Activated CD8-positive, alpha-beta memory T cell treated with anti-CD3 and anti-CD28 coated beads, Interleukin-2, amount 50 U/mL, for 1 hour (primary cell): ENCODE results near the gene CAMTA1.
"Not testable (repeated sequence)": the region's sequence is repeated elsewhere in the genome, so short reads cannot be mapped to it uniquely, and the experiment has no call there.

Experiments used
- DNase-seq: peaks from one replicate; pipeline ENCODE4 v3.0.0-alpha.2; 2020; ENCODE audit errors: extremely low read depth

CAMTA1 gene

GRCh38 chr1:7690496-7691182 lies 905.4 kb downstream of the CAMTA1 start:
- no peak for DNase-seq

- DNase-seq, result no peak
Measured at GRCh38 chr1:7691576-7691975, 906.3 kb downstream of the CAMTA1 start.

GRCh38 chr1:7692005-7692404 lies 906.8 kb downstream of the CAMTA1 start:
- DNase-seq, result no peak

- DNase-seq, result not testable (repeated sequence)
Measured at GRCh38 chr1:7693037-7693436, 907.8 kb downstream of the CAMTA1 start.

GRCh38 chr1:7693662-7694061 lies 908.4 kb downstream of the CAMTA1 start:
- no peak for DNase-seq

- no peak for DNase-seq
Measured at GRCh38 chr1:7694600-7695496, 909.6 kb downstream of the CAMTA1 start.

GRCh38 chr1:7695497-7696117 lies 910.4 kb downstream of the CAMTA1 start:
- no peak for DNase-seq

GRCh38 chr1:7698641-7699040 lies 913.4 kb downstream of the CAMTA1 start:
- no peak for DNase-seq

- no peak for DNase-seq
Measured at GRCh38 chr1:7702365-7702764, 917.1 kb downstream of the CAMTA1 start.

- no peak for DNase-seq
Measured at GRCh38 chr1:7703321-7704213, 918.3 kb downstream of the CAMTA1 start.

GRCh38 chr1:7704214-7705047 lies 919.2 kb downstream of the CAMTA1 start:
- DNase-seq, result peak; percentile 63

- no peak for DNase-seq
Measured at GRCh38 chr1:7705048-7705907, 920.0 kb downstream of the CAMTA1 start.

- DNase-seq, result no peak
Measured at GRCh38 chr1:7705908-7706216, 920.6 kb downstream of the CAMTA1 start.

GRCh38 chr1:7707527-7707926 lies 922.3 kb downstream of the CAMTA1 start:
- no peak for DNase-seq

- DNase-seq, result not testable (repeated sequence)
Measured at GRCh38 chr1:7708065-7708464, 922.8 kb downstream of the CAMTA1 start.

GRCh38 chr1:7710859-7711258 lies 925.6 kb downstream of the CAMTA1 start:
- no peak for DNase-seq

- DNase-seq, result no peak
Measured at GRCh38 chr1:7712731-7713323, 927.6 kb downstream of the CAMTA1 start.

GRCh38 chr1:7716506-7716905 lies 931.3 kb downstream of the CAMTA1 start:
- no peak for DNase-seq

GRCh38 chr1:7717748-7718368 lies 932.6 kb downstream of the CAMTA1 start:
- DNase-seq, result no peak
